ENCODE results near the gene OSBPL10.

DNA sequence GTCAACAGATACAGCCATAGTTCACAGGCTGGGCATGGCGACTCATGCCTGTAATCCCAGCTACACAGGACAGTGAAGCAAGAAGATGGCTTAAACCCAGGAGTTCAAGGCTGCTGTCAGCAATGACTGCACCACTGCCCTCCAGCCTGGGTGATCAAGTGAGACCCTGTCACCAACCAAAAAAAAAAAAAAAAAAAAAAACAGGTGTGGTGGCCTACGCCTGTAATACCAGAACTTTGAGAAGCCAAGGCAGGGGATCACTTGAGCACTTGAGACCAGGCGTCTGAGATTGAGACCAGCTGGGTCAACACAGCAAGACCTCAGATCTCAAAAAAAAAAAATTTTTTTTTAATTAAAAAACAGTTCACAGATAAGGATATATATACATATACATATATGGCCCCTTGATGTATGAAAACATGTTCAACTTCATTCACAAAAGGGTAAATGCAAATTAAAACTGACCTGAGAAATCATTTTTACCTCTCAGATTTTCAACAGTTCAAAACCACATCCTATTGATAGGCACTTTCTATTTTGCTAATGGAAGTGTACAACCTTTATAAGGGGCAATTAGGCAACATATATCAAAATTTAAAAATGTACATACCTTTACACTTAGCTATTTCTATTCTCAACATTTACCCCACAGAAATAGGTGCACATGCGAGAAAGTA, 51.1 kb downstream of the OSBPL10 start:
- TF ChIP-seq, protein P1, sequence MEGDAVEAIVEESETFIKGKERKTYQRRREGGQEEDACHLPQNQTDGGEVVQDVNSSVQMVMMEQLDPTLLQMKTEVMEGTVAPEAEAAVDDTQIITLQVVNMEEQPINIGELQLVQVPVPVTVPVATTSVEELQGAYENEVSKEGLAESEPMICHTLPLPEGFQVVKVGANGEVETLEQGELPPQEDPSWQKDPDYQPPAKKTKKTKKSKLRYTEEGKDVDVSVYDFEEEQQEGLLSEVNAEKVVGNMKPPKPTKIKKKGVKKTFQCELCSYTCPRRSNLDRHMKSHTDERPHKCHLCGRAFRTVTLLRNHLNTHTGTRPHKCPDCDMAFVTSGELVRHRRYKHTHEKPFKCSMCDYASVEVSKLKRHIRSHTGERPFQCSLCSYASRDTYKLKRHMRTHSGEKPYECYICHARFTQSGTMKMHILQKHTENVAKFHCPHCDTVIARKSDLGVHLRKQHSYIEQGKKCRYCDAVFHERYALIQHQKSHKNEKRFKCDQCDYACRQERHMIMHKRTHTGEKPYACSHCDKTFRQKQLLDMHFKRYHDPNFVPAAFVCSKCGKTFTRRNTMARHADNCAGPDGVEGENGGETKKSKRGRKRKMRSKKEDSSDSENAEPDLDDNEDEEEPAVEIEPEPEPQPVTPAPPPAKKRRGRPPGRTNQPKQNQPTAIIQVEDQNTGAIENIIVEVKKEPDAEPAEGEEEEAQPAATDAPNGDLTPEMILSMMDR (IDR thresholded peaks at IDR 0.05), result no peak
- TF ChIP-seq POLR2A (IDR thresholded peaks at IDR 0.05), result no peak

All from lower leg skin (tissue), 3 donors.